Muscle layer of duodenum (tissue), 2 donors: ENCODE results near the gene PCSK5.
"Not testable (repeated sequence)": the region's sequence is repeated elsewhere in the genome, so short reads cannot be mapped to it uniquely, and the experiment has no call there.

Experiments used
- H3K27ac ChIP-seq: one replicate; pipeline ENCODE4 v1.7.0; 2013; ENCODE audit warnings: mild to moderate bottlenecking, low read length
- H3K27me3 ChIP-seq: one replicate; pipeline ENCODE4 v1.7.0; 2013; ENCODE audit warnings: low read depth, mild to moderate bottlenecking, control low read depth, low read length
- H3K36me3 ChIP-seq, 2 donors: one replicate each; pipeline ENCODE4 v1.7.0; 2013; ENCODE audit warnings: low read length in 2 of 2, control low read depth in 1 of 2, mild to moderate bottlenecking in 1 of 2; ENCODE audit not compliant: insufficient read depth in 2 of 2, control insufficient read depth in 1 of 2
- H3K4me1 ChIP-seq, 2 donors: one replicate each; pipeline ENCODE4 v1.7.0; 2013; ENCODE audit warnings: low read length in 2 of 2, mild to moderate bottlenecking in 2 of 2, control low read depth in 1 of 2, moderate library complexity in 1 of 2; ENCODE audit not compliant: insufficient read depth in 2 of 2, control insufficient read depth in 1 of 2
- H3K4me3 ChIP-seq, 2 donors: one replicate each; pipeline ENCODE4 v1.7.0; 2013; ENCODE audit warnings: low read length in 2 of 2, low read depth in 1 of 2, mild to moderate bottlenecking in 1 of 2
- H3K9me3 ChIP-seq, 2 donors: one replicate each; pipeline ENCODE4 v1.7.0; 2013; ENCODE audit warnings: low read length in 2 of 2, control low read depth in 1 of 2, mild to moderate bottlenecking in 1 of 2; ENCODE audit not compliant: control insufficient read depth in 1 of 2
- donor health status: healthy.

The PCSK5 gene

DNA sequence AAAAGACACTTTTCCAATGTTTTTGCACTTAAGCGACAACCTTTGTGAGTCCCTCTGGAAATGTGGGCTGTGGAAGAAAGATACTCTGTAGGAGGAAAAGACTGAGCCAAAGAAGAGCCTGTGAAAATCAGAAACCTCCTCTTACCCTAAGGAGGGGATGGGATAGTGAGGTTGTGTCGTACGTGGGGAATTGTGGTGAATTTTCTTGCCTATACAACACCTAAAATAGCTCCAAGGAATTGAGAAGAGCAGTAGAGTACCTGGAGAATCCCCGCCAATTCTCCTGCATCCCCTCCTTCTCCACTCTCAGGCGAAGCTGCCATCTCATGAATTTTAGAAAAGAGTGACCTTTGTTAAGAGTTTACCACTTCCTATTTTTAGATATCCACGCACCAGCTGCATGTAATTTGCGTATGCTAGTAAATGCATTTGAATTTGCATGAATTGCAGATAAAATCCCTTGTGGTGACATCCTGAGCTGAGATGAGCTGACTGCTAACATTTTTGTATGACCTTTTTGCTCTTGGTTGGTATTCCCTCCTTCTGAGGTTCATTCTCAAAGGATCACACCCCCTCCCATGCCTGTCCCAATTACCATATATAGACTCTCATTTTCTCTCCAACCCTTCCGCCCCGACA, 147.2 kb downstream of the PCSK5 start:
- Histone ChIP-seq H3K4me3 (no peak overlapping the region), H3K27me3 (no peaks in the 10 kb centered on the region), H3K9me3 (no peaks in the 10 kb centered on the region), H3K27ac (no peak overlapping the region), H3K4me1 (peaks cover 0 to 2% of the 10 kb centered on the region in 2 donors), H3K36me3 (peaks cover 0 to 5% of the 10 kb centered on the region in 2 donors)

DNA sequence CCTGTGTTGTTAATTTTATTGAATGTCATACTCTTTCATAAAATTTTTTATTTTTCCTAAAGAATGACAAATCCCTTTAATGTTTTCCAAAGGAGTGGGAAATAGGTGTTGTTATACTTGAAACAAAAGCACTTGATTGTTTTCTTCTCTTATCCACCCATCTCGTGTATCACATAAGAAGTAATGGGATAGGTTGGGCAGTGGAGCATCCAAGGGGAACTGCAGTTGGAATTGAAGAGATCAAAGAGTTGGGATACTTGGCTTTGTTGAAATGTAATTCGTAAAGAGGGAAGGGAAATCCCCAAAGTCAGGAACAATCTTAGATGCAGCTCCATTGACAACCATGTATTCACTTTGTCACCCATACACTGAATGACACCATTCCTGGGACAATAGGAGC, 148.0 kb downstream of the PCSK5 start:
- Histone ChIP-seq H3K4me3 (no peak overlapping the region), H3K4me1 (no peaks in the 10 kb centered on the region), H3K9me3 (no peaks in the 10 kb centered on the region), H3K27ac (no peak overlapping the region), H3K36me3 (peaks cover 0 to 5% of the 10 kb centered on the region in 2 donors), H3K27me3 (no peaks in the 10 kb centered on the region)

DNA sequence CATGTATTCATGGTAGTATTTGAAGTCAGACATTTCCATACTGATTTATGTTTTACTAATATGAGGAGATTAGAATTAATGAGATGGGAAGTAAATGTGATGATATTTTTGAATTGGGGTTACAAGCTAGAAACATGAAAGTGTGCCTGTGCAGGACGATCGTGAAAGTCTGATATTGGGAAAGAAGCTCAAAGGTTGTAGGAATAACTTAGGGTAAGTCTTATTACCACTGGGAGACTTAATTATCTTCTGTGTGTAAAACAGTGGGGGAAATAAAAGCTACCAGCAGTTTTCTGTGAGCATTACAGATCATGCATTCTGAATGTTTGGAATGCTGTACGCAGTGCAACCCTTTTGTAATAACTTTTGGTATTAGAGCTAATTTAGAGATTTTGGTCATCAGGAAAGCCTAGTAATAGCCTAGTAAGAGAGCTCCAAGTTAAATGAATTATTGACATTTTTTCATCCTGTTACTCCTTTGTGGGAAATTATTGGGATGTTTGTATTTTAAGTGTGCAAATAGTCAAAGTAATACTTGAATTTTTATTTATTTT, 153.9 kb downstream of the PCSK5 start:
- no peaks in the 10 kb centered on the region for H3K9me3 ChIP-seq
- H3K27me3 ChIP-seq = no peaks in the 10 kb centered on the region
- H3K4me1 ChIP-seq = no peaks in the 10 kb centered on the region
- H3K27ac ChIP-seq = no peak overlapping the region
- no peak overlapping the region for H3K4me3 ChIP-seq
- H3K36me3 ChIP-seq = no peaks in the 10 kb centered on the region

DNA sequence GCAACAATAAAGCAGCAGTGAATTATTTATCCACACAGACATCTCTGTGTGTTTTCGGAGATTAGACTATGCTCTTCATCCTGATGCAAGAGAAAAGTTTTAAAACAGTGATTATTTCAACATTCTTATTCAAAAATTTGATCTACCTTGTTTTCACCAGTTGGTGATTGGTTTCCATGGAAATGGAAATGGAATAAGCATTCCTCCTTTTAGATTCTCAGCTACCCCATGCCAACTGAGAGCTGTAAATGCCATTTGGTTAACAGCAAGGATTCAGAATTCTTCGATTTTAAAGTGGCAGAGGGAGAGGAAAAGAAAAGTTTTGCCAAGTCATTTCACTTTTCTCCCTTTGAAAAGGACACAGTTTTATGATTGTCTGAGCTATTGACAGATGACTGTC, 154.7 kb downstream of the PCSK5 start:
- H3K27me3 ChIP-seq = no peaks in the 10 kb centered on the region
- no peak overlapping the region for H3K27ac ChIP-seq
- H3K9me3 ChIP-seq = no peaks in the 10 kb centered on the region
- H3K4me1 ChIP-seq = no peaks in the 10 kb centered on the region
- no peaks in the 10 kb centered on the region for H3K36me3 ChIP-seq
- no peak overlapping the region for H3K4me3 ChIP-seq

DNA sequence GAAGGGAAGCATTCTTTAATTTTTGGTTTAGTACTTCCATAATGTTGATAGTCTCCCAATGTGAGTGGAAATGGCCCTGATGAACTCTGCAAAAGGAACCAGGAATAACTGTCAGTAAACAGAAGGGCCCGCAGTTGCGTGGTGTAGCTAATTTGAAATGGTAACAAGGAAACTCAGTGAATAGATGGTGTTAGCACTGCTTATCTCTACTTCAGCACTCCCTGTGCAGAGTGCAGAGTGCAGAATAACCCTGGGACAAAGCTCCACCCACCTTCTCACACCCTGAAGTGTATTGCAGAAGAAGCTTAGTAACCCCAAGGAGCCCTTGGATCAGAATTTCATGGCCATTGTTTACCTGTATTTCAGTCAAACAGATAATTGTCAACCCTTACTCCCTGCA, 158.9 kb downstream of the PCSK5 start:
- Histone ChIP-seq H3K9me3 (no peaks in the 10 kb centered on the region), H3K4me3 (no peak overlapping the region), H3K36me3 (peaks cover 0 to 4% of the 10 kb centered on the region in 2 donors), H3K4me1 (no peaks in the 10 kb centered on the region), H3K27ac (no peak overlapping the region), H3K27me3 (no peaks in the 10 kb centered on the region)

DNA sequence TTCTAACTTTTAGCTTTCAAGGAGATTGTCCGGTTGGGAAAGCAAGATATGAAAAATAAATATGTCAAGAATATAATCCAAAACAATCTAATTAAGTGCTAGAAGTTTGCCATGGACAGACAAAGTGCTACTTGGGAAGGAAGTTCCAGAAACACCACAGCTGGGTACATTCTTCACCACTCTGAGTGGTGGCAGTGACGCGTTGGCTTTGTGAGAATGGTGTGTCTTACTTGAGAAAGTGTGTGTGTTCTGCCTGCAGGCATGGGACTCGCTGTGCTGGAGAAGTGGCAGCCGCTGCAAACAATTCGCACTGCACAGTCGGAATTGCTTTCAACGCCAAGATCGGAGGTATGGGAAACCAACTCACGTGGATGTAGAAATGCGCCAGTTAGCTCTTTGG, 177.2 kb downstream of the PCSK5 start:
- H3K27ac ChIP-seq = no peak overlapping the region

DNA sequence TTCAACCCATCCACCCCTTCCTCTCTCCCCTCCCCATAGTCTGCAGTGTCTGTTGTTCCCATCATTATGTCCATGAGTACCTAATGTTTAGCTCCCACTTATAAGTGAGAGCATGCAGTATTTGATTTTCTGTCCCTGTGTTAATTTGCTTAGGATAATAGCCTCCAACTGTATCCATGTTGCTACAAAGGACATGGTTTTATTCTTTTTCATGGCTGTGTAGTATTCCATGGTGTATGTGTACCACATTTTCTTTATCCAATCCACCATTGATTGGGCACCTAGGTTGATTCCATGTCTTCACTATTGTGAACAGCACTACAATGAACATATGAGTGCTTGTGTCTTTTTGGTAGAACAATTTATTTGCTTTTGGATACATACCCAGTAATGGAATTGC, 187.1 kb downstream of the PCSK5 start:
- Histone ChIP-seq H3K27me3 (no peaks in the 10 kb centered on the region), H3K4me3 (no peak overlapping the region), H3K27ac (no peak overlapping the region), H3K36me3 (peaks cover 9 to 13% of the 10 kb centered on the region in 2 donors), H3K4me1 (no peaks in the 10 kb centered on the region), H3K9me3 (no peaks in the 10 kb centered on the region)

More for the DNA sequence above, 177.2 kb downstream of the PCSK5 start:
- Histone ChIP-seq H3K9me3 (no peaks in the 10 kb centered on the region), H3K27me3 (no peaks in the 10 kb centered on the region), H3K36me3 (peaks cover 4 to 8% of the 10 kb centered on the region in 2 donors), H3K4me3 (no peak overlapping the region), H3K4me1 (no peaks in the 10 kb centered on the region)

DNA sequence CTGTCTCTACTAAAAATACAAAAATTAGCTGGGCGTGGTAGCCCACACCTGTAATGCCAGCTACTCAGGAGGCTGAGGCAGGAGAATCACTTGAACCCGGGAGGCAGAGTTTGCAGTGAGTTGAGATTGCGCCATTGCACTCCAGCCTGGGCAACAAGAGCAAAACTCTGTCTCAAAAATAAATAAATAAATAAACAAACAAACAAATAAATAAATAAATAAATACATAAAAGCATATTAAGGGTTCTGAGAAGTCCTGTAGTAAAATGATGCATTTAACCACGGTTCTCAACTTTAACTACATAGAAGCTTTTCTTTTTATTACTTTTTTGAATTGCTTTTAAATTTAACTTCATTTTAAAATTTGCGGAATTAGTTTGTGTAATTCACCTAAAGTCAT, 190.8 kb downstream of the PCSK5 start:
- H3K27ac ChIP-seq, H3K4me3 ChIP-seq, H3K36me3 ChIP-seq, H3K9me3 ChIP-seq, H3K4me1 ChIP-seq, H3K27me3 ChIP-seq: not testable (repeated sequence)

DNA sequence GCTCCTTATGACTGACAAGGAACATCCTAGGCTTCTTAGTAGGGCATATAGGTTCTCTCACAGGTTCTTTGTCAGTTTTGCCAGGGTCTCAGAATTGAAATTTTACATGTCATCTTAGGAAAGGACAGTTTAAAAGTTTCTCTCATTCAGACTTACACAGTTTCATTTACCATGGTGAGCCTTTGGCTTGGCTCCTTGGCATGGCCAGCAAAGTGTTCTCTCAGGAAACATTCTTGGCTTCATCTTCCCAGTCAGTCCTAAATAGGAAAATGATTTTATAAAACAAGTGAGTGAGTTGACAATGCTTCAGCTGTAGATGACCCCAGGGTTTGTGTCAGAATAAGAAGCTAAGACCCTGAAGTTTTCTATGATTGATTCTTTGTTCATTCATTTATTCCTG, 191.6 kb downstream of the PCSK5 start:
- Histone ChIP-seq H3K27me3 (no peaks in the 10 kb centered on the region), H3K9me3 (no peaks in the 10 kb centered on the region), H3K27ac (no peak overlapping the region), H3K4me1 (peaks cover 0 to 4% of the 10 kb centered on the region in 2 donors), H3K4me3 (no peak overlapping the region), H3K36me3 (peaks cover 7 to 12% of the 10 kb centered on the region in 2 donors)

DNA sequence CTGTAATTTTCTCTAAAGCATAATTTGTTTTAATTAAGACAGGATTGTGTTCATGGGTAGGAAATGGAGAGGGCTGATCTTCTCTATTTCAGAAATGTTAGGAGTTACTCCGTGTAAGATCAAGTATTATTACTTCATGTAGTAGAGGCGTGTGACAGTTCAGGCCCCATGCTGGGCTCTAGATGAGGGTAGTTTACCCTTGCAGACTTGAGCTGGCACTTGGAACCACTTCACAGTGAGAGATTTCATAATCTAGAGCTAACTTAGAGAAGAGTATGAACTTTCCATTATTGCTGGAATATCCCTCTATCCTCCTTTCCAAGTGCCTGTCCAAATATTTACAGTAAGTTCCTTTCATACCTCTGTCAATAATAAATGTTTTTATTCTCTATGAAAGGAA, 195.1 kb downstream of the PCSK5 start:
- H3K27me3 ChIP-seq = no peaks in the 10 kb centered on the region
- H3K9me3 ChIP-seq = no peaks in the 10 kb centered on the region
- no peak overlapping the region for H3K4me3 ChIP-seq
- H3K36me3 ChIP-seq = peaks cover 0 to 15% of the 10 kb centered on the region in 2 donors
- no peak overlapping the region for H3K27ac ChIP-seq
- peaks cover 0 to 4% of the 10 kb centered on the region in 2 donors for H3K4me1 ChIP-seq

DNA sequence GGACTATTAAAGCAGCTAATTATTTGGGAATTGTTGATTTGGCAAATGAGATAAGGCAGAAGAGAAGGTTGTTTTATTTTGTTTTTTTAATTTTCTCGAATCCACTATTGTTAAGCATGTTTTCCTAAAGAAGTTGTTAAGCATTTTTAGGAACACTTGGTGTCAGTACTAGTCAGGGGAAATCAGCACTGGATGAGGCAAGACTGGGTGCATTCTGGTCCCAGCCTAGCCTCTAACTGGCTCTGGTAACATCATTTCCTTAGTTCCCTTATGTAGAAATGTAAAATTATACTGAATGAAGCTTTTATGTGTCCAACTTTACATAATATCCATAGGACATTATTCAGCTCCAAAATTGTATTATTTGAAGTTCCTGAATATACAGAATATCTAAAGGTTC, 196.1 kb downstream of the PCSK5 start:
- H3K27ac ChIP-seq = no peak overlapping the region
- no peaks in the 10 kb centered on the region for H3K9me3 ChIP-seq
- peaks cover 0 to 15% of the 10 kb centered on the region in 2 donors for H3K36me3 ChIP-seq
- no peaks in the 10 kb centered on the region for H3K27me3 ChIP-seq
- peaks cover 0 to 4% of the 10 kb centered on the region in 2 donors for H3K4me1 ChIP-seq
- H3K4me3 ChIP-seq = no peak overlapping the region

DNA sequence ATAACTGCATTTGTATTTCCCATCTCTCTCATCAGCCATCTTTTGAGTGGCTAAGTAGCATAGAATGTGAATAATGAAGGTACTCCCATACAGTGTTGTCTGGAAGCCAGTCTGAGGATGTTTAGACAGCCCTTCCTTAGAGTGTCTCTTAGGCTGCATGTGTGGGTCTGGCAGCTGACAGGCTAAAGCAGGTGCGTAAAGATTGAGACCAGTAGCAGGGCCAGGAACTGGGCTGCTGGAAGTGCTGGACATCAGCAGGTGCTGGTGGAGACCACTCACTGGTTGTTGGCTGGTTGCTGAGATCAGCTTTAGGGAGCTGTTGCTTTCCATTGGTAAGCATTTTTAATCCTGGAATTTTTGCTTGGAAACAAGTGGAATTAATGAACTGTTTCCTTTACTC, 197.5 kb downstream of the PCSK5 start:
- H3K9me3 ChIP-seq = no peaks in the 10 kb centered on the region
- no peak overlapping the region for H3K27ac ChIP-seq
- H3K4me3 ChIP-seq = no peak overlapping the region
- H3K27me3 ChIP-seq = no peaks in the 10 kb centered on the region
- peaks cover 0 to 4% of the 10 kb centered on the region in 2 donors for H3K4me1 ChIP-seq
- H3K36me3 ChIP-seq = peaks cover 4 to 15% of the 10 kb centered on the region in 2 donors
